ENCODE measurements around the gene C1QTNF12.

Gene C1QTNF12

DNA sequence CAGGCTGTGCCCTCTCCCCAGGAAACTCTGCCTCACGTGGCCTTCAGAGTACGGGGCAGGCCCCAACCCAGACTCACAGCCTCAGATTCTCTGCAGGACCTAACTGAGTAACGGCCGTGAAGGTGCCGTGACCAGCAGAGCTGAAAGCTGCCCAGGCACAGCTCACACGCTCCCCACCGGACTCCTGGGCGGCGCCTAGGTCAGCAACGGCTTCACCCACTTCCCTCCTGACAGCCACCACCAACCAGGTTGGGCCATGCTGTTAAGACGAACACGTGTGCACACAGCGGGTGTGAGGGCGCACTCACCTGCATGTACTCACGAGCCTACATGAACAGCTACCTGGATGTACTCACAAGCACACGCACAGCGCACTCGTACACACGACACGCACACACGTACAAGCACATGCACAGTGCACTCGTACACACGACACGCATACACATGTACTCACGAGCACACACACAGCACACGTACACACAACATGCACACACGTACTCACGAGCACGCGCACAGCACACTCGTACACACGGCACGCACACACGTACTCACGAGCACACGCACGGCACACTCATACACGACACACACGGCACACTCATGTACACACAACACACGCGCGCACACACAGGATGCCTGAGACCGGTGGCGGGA is 23.8 kb downstream of the C1QTNF12 start:
- H3K4me3 Mint-ChIP-seq, result no peak overlapping the region
- H3K4me1 Mint-ChIP-seq, result peaks cover 38% of the 10 kb centered on the region
- H3K9me3 Mint-ChIP-seq, result no peaks in the 10 kb centered on the region
- no peak for DNase-seq (ENCODE audit: low spot score in 2 of 2)
- peaks cover 93% of the 10 kb centered on the region for H3K36me3 Mint-ChIP-seq
- ATAC-seq, result no peak
- H3K27ac Mint-ChIP-seq, result peak overlapping the region; percentile 81

DNA sequence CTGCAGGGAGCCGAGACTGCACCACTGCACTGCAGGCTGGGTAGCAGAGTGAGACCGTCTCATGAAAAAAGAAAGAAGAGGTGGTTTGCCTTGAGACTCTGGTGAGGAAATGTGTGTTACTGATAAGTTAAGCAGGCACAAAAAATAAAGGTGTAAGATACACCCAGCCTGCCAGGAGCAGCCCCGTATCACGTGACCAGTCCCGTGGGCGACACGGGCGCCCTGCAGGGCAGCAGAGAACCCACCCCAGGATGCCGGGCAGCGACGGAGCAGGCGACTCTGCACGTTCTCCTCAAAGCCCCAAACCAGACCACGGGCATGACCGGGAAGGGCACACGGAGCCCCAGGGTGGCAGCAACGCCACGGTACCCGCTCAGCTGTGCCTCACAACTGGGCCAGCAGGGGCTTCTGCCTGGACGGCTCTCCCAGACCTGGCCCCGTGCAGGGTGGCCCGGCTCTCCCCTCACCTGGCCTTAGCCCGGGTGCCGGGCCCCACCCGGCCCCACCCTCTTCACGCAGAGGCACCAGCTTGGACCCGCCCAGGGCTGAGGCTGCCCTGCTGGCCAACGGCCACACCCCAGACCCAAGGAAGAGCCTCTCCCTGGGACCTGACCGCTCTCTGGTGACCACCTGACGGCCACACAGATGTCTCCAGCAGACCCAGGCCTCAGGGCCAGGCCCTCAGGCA is 24.5 kb downstream of the C1QTNF12 start:
- Mint-ChIP-seq H3K27ac (peak overlapping the region; percentile 81), H3K4me3 (no peak overlapping the region), H3K36me3 (peaks cover 94% of the 10 kb centered on the region), H3K9me3 (no peaks in the 10 kb centered on the region), H3K4me1 (peaks cover 38% of the 10 kb centered on the region)
- no peak for ATAC-seq
- DNase-seq (ENCODE audit: low spot score in 2 of 2), result no peak

DNA sequence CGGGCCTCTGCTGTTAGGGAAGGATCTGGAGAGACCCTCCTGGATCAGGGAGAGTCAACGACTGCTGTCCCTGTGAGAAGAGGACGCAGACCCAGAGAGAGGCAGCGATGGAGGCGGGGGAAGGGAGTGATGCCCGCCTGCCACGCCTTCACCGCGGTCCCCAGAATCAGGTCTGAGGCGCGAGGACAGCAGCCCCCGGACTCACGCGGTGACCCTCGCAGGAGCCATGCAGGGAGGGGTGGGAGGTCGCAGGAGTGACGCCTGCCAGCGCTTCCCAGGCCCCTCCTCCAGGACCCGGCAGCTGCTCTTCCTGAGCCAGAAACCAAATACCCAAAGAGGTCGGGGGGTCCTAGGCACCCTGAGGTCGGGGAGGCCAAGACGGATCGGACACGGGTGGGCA is 26.3 kb downstream of the C1QTNF12 start:
- H3K36me3 Mint-ChIP-seq, result peaks cover 95% of the 10 kb centered on the region

DNA sequence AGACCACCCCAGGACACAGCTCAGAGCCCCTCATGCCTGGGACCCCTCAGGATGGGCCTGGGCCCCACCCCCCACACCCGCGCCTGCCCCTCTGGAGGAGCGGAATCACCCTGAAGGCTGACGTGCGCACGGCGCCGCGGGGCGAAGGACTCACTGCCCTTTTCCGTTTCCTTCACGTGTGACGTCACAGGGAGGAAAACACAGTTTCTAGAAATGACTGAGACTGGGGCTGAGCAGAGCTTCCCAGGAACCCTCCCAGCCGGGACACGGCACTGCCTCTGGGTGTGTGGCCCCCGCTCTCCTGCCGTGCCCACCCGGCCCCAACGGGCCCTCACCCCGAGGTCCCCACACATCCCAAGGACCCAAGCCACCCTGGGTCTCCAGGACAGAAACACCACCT is 27.2 kb downstream of the C1QTNF12 start:
- DNase-seq (ENCODE audit: low spot score in 2 of 2), result no peak
- peaks cover 50% of the 10 kb centered on the region for H3K4me1 Mint-ChIP-seq
- H3K4me3 Mint-ChIP-seq, result peak overlapping the region; percentile 93
- peak overlapping the region; percentile 93 for H3K27ac Mint-ChIP-seq
- peaks cover 100% of the 10 kb centered on the region for H3K36me3 Mint-ChIP-seq
- H3K9me3 Mint-ChIP-seq, result no peaks in the 10 kb centered on the region
- ATAC-seq, result peak; percentile 57

More for the DNA sequence above, 26.3 kb downstream of the C1QTNF12 start:
- no peak for DNase-seq (ENCODE audit: low spot score in 2 of 2)
- peaks cover 48% of the 10 kb centered on the region for H3K4me1 Mint-ChIP-seq
- H3K4me3 Mint-ChIP-seq, result peak overlapping the region; percentile 93
- no peaks in the 10 kb centered on the region for H3K9me3 Mint-ChIP-seq
- peak overlapping the region; percentile 93 for H3K27ac Mint-ChIP-seq
- ATAC-seq, result no peak

DNA sequence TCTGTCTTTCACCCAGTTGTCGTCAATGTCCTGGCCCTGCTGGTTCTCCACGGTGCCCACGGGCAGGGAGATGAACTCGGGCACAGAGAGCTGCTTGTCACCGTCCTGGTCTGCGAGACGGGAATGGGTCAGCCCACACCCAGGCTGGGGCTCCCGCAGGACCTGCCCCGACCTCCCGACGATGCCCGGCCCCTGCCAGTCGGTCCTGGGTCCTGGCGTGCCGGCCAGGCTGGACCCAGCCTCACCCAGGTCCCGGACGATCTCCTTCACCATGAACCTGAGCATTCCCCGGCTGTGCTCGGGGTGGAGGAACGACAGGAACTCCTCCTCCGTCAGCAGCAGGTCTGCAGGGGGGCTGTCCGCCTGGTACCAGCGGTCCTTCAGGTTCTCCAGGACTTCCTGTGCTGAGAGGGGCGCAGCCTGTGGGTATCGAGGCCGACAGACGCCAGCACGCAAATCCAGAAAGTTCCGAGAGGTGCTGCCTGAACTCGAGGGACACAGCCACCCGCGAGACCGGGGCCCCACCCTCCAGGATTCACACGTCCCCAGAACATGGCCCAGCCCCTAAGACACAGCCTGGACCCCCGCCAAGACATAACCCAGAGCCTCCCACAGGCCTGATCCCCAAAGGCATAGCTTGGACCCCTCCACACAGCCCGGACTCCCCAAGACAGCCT is 27.9 kb downstream of the C1QTNF12 start:
- H3K4me1 Mint-ChIP-seq, result peaks cover 53% of the 10 kb centered on the region
- no peak for DNase-seq (ENCODE audit: low spot score in 2 of 2)
- H3K36me3 Mint-ChIP-seq, result peaks cover 98% of the 10 kb centered on the region
- H3K4me3 Mint-ChIP-seq, result peak overlapping the region; percentile 93
- peak overlapping the region; percentile 93 for H3K27ac Mint-ChIP-seq
- no peaks in the 10 kb centered on the region for H3K9me3 Mint-ChIP-seq
- no peak for ATAC-seq

DNA sequence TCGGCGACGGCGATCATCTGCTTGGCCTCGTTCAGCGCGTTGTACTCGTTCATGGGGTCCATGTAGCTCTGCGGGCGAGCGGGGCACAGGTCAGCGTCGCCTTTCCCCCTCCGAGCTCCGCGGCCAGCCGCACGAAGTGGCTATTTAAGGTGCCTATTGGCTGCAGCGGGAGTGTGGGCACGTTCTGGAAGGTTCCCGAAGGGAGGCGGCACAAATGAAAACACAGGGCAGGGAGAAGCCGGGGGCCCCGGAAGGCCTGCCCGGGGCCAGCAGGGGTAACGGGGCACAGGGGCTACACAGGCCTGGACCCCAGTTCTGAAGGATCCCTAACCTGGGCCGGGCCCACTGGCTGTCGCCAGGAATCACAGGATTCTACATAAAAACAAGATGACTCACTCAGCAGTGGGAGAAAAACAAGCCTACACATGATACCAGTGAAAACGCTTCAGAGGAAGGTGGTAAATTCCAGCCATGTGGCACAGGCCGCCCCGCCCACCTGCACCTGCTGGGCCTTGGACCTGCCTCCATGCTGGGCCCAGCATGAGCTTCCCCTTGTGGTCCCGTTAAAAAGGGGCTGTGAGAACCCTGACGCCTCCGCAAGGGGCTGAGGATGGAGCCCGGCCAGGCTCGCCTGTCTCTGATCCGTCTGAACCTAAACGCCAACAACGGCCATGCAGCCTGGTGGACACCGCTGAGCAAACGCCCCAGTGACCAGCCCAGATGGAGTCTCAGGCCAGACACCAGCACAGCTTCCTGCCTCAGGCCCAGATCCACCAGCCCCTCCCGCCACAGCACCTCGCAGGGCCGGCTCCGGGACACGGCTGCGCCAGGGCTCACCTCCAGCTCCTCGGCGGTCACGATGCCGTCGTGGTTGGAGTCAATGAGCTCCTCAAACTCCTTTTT is 28.6 kb downstream of the C1QTNF12 start:
- Mint-ChIP-seq H3K27ac (peak overlapping the region; percentile 96), H3K36me3 (peaks cover 98% of the 10 kb centered on the region), H3K4me1 (peaks cover 47% of the 10 kb centered on the region), H3K9me3 (no peaks in the 10 kb centered on the region), H3K4me3 (peak overlapping the region; percentile 93)
- no peak for ATAC-seq
- no peak for DNase-seq (ENCODE audit: low spot score in 2 of 2)

DNA sequence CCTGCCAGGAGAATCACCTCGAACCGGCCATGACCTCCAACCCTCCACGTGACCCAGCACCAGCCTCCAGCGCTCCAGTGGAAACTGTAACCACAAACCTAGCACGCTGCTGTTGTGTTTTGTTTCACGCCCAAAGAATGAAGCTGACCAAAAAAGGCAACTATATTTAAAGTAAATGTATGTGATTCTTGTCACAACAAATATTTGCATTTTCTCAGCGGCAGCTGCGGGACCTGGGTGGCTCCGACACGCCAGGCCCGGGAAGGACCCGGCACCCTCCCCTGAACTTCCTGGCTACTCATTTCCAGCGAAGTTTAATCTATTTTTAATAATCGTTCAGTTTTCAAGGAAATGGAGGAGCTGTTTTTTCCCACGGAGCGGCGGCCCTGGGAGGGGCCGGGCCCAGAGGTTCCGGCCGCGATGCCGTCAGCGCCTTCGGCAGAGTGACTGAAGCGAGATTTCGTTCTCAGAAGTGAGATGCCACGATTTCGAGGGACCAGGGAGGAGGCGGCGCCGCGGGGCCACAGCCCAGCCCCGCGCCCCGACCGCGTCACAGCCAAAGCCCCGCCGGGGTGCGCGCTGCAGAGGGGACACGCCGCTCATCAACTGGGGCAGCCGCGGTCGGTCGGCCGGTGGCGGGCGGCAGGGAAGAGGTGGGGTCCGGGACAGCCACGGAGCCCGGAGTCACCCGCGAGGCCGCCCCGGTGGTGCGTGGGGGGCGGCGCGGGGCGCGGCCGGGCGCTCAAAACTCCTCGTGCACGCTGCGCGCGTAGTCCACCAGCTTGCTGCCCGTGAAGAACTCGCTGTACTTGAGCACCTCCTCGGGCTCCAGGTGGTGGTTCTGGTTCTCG is 29.5 kb downstream of the C1QTNF12 start:
- peak; percentile 6 for ATAC-seq
- Mint-ChIP-seq H3K9me3 (no peaks in the 10 kb centered on the region), H3K4me3 (peak overlapping the region; percentile 93), H3K27ac (peak overlapping the region; percentile 96), H3K4me1 (peaks cover 44% of the 10 kb centered on the region), H3K36me3 (peaks cover 98% of the 10 kb centered on the region)
- DNase-seq (ENCODE audit: low spot score in 2 of 2), result no peak

DNA sequence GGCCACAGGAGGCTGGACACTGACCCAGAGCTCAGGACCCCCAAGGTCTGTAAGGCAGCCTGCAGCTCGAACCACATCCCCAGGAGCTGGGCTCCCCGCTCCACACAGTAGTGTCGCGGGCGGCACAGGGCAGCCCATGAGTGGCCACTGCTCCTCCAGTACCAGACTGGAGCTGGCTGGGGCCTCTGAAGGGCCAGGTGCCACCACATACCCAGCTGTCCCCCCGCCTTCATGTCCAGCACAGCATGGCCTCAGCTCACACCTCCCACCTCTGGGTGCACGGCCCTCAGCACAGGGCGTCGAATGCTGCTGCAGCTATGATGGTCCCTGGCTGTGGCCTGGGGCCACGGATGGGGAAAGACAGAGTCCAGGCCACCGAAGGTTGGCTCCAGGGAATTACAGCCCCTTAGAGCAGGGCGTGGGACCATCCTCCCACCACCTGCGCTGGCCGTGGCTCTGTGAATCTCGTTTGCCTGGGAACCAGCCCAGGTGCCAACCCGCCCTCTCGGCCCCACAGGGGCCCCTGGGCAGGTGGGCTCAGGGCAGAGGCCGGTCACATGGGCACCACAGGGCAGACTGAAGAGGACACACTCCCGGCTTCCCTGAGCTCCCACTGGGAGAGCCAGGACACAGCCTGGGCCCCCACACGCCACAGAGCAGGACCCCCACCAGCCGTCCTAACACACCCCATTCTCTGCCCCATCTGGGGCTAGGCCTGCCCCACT is 30.5 kb downstream of the C1QTNF12 start:
- Mint-ChIP-seq H3K9me3 (no peaks in the 10 kb centered on the region), H3K36me3 (peaks cover 97% of the 10 kb centered on the region), H3K4me1 (peaks cover 48% of the 10 kb centered on the region), H3K27ac (peak overlapping the region; percentile 96), H3K4me3 (peak overlapping the region; percentile 93)
- DNase-seq (ENCODE audit: low spot score in 2 of 2) (no peak), ATAC-seq (no peak)

DNA sequence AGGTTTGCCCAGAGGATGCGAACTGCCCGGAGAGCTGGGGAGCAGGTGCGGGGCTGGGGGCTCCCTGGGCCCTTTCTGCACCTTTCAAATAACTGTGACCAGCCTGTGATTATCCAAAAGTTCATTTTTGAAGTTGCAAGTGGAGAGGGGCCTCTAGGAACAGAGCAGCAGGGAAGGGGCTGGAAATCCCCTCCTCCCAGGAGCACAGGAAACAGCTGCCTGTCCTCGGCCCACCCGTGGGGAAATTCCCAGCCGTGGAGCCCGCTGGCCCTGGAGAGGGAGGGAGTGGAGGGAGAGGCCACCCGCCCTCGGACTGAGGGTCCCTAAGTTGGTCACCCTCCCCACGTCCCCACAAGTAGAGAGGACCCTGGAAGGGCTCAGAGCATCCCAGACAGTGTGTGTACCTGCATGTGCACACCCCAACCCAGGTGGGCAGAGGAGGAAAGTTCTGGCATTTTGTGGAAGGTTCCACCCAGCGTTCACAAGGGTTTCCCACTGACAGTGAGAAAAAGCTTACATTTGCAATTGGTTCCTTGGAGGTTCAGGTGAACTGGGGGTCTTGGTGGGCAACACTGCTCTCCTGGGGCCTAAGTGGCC is 31.3 kb downstream of the C1QTNF12 start:
- peaks cover 47% of the 10 kb centered on the region for H3K4me1 Mint-ChIP-seq
- ATAC-seq, result no peak
- H3K27ac Mint-ChIP-seq, result peak overlapping the region; percentile 96
- H3K9me3 Mint-ChIP-seq, result no peaks in the 10 kb centered on the region
- no peak for DNase-seq (ENCODE audit: low spot score in 2 of 2)
- H3K36me3 Mint-ChIP-seq, result peaks cover 97% of the 10 kb centered on the region
- peak overlapping the region; percentile 93 for H3K4me3 Mint-ChIP-seq

DNA sequence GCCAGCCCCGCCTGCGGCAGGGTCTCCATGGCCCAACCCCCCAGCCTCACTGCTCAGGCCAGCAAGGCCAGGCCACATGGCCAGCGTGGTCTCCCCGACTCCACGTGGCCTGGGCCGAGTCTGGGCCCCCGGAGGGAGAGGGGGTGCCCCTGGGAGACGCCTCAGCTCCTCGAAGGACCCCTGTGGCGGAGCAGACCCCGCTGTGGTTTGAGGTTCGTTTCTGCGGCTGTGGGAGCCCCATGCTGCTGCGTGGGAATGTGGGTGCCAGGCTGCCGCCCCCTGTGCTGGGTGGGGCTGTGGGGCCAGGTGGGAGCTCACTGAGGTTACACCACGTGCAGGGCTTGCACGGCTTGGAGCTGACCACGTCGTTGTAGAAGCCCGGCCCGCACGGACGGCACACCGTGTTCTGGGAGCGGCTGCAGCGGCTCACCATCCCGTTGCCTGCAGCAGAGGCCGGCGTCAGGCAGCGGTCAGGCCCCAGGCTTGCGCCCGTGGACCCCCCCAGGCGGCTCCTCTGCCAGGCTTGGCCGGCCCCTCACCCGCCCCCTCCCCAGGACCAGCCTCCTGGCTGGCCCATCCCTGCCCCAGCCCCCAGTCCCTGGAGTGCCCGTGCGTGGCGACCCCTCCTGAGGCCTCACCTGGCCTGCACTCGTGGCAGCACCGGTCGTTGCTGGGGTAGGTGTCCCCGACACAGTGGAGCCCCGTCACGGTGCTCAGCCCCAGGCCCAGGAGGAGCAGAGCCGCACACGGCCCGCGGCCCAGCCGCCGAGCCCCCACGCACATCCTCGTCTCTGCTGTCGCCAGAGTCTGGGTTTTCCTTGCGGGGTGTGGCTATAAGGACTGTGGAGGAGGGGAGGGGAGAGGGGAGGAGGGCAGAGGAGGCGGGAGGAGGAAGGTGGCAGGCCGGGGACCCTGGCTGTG is 32.9 kb downstream of the C1QTNF12 start, which contains the start of gene TNFRSF4:
TSS of gene TNFRSF4 (minus strand) at position 809 of the 921 bp plus-strand sequence. CDS start at position 783, 26 bp downstream.
- peak within 1 kb of the TSS; percentile 93 for H3K4me3 Mint-ChIP-seq
- ATAC-seq (peak; percentile 38), DNase-seq (ENCODE audit: low spot score in 2 of 2) (no peak)
- H3K9me3 Mint-ChIP-seq, result no peaks in the 10 kb centered on the region
- peak within 1 kb of the TSS; percentile 96 for H3K27ac Mint-ChIP-seq
- H3K4me1 Mint-ChIP-seq, result peaks cover 56% of the 10 kb centered on the region
- H3K36me3 Mint-ChIP-seq, result peaks cover 97% of the 10 kb centered on the region

DNA sequence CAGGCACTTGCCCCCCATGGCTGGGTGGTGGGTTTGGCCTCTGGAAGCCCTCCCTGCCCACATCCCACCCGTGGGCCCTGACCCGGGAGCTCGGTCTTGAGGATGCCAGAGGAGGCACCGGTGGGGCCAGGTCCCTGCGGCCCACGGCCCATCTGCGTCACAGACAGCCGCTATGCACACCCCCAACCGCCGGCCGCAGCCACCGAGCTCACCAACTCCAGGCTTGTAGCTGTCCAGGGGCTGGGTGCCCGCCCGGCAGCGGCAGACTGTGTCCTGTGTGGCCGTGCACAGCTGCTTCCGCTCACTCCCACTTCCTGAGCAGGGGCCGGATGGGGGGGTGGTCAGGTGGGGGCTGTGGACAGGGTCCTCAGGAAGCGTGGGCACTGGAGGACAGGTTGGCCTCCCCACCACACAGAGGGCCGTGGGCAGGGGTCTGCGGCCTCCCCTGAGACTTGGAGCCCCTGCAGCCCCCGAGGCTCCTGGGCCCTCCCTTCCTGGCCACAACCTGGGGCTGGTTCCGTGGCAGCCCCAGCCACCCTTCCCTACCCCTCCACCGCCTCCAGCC is 33.7 kb downstream of the C1QTNF12 start:
- DNase-seq (ENCODE audit: low spot score in 2 of 2), result peak; percentile 52 to 80

More for the DNA sequence above, 33.7 kb downstream of the C1QTNF12 start:
- Mint-ChIP-seq H3K36me3 (peaks cover 97% of the 10 kb centered on the region), H3K4me1 (peaks cover 64% of the 10 kb centered on the region), H3K4me3 (peak overlapping the region; percentile 93), H3K9me3 (no peaks in the 10 kb centered on the region), H3K27ac (peak overlapping the region; percentile 74)
- peak; percentile 38 for ATAC-seq
